HG03342 (cell line): ENCODE results near the gene MRPL16.
"Not testable (repeated sequence)": the region's sequence is repeated elsewhere in the genome, so short reads cannot be mapped to it uniquely, and the experiment has no call there.

Experiments
- ATAC-seq: cut with Tn5 transposase; IDR thresholded peaks from one replicate; pipeline ENCODE4 v1.9.1; 2021; ENCODE audit warnings: mild to moderate bottlenecking, moderate library complexity; ENCODE audit not compliant: unreplicated experiment

The MRPL16 gene

GRCh38 chr11:59812220-59812619 is 1.6 kb upstream of the MRPL16 start:
- ATAC-seq: no peak

GRCh38 chr11:59810911-59811259 is 307 bp upstream of the MRPL16 start:
- ATAC-seq: no peak

GRCh38 chr11:59807047-59807610 is 3.4 kb downstream of the MRPL16 start:
- no peak for ATAC-seq

GRCh38 chr11:59804061-59804460 is 6.5 kb downstream of the MRPL16 start:
- ATAC-seq: no peak

- no peak for ATAC-seq
These were observed 7.9 kb downstream of the MRPL16 start for GRCh38 chr11:59802639-59803176.

GRCh38 chr11:59801981-59802638 is 8.5 kb downstream of the MRPL16 start:
- ATAC-seq: no peak

GRCh38 chr11:59801160-59801706 is 9.3 kb downstream of the MRPL16 start:
- ATAC-seq: no peak

- no peak for ATAC-seq
These were observed 10.1 kb downstream of the MRPL16 start for GRCh38 chr11:59800390-59801025.

- ATAC-seq: no peak
These were observed 16.2 kb downstream of the MRPL16 start for GRCh38 chr11:59794417-59794816.

- no peak for ATAC-seq
These were observed 18.1 kb downstream of the MRPL16 start for GRCh38 chr11:59792507-59792906.

GRCh38 chr11:59791639-59792038 is 18.9 kb downstream of the MRPL16 start:
- ATAC-seq: no peak

- no peak for ATAC-seq
These were observed 22.8 kb downstream of the MRPL16 start for GRCh38 chr11:59787816-59788215.

GRCh38 chr11:59787255-59787588 is 23.4 kb downstream of the MRPL16 start:
- no peak for ATAC-seq

GRCh38 chr11:59785818-59786217 is 24.8 kb downstream of the MRPL16 start:
- no peak for ATAC-seq

- not testable (repeated sequence) for ATAC-seq
These were observed 26.1 kb downstream of the MRPL16 start for GRCh38 chr11:59784441-59784840.

- ATAC-seq: no peak
These were observed 26.9 kb downstream of the MRPL16 start for GRCh38 chr11:59783632-59784090.

GRCh38 chr11:59782080-59782479 is 28.5 kb downstream of the MRPL16 start:
- no peak for ATAC-seq

GRCh38 chr11:59779487-59779886 is 31.1 kb downstream of the MRPL16 start:
- ATAC-seq: no peak

GRCh38 chr11:59778122-59778521 is 32.5 kb downstream of the MRPL16 start:
- ATAC-seq: no peak

- ATAC-seq: no peak
These were observed 33.5 kb downstream of the MRPL16 start for GRCh38 chr11:59777104-59777503.

- no peak for ATAC-seq
These were observed 34.1 kb downstream of the MRPL16 start for GRCh38 chr11:59776210-59777066.
